ENCODE measurements around the gene IDH2.

IDH2 gene

GRCh38 chr15:90131848-90132247 is 29.6 kb upstream of the IDH2 start:
- no peaks in the 10 kb centered on the region for H3K27me3 ChIP-seq (replicated peaks; ENCODE audit: control insufficient read depth, insufficient read depth, low read length)
- no peak overlapping the region for H3K4me3 ChIP-seq (replicated peaks; ENCODE audit: low read depth, low read length)
- no peak for DNase-seq (ENCODE audit: extremely low read depth, insufficient read length)
- no peaks in the 10 kb centered on the region for H3K36me3 ChIP-seq (ENCODE audit: control insufficient read depth, insufficient read depth, low read length)
- no peak for TF ChIP-seq CTCF (IDR thresholded peaks at IDR 0.05; ENCODE audit: insufficient read depth, low read length, poor library complexity, severe bottlenecking)

GRCh38 chr15:90130291-90130690 is 28.0 kb upstream of the IDH2 start:
- no peak for DNase-seq (ENCODE audit: extremely low read depth, insufficient read length)
- H3K4me3 ChIP-seq (replicated peaks; ENCODE audit: low read depth, low read length): no peak overlapping the region
- H3K36me3 ChIP-seq (ENCODE audit: control insufficient read depth, insufficient read depth, low read length): no peaks in the 10 kb centered on the region
- TF ChIP-seq CTCF (IDR thresholded peaks at IDR 0.05; ENCODE audit: insufficient read depth, low read length, poor library complexity, severe bottlenecking): no peak
- H3K27me3 ChIP-seq (replicated peaks; ENCODE audit: control insufficient read depth, insufficient read depth, low read length): no peaks in the 10 kb centered on the region

GRCh38 chr15:90126596-90127435 is 24.5 kb upstream of the IDH2 start:
- H3K4me3 ChIP-seq (replicated peaks; ENCODE audit: low read depth, low read length): no peak overlapping the region
- no peaks in the 10 kb centered on the region for H3K27me3 ChIP-seq (replicated peaks; ENCODE audit: control insufficient read depth, insufficient read depth, low read length)
- DNase-seq (ENCODE audit: extremely low read depth, insufficient read length): no peak
- no peak for TF ChIP-seq CTCF (IDR thresholded peaks at IDR 0.05; ENCODE audit: insufficient read depth, low read length, poor library complexity, severe bottlenecking)
- H3K36me3 ChIP-seq (ENCODE audit: control insufficient read depth, insufficient read depth, low read length): no peaks in the 10 kb centered on the region

- no peaks in the 10 kb centered on the region for H3K36me3 ChIP-seq (ENCODE audit: control insufficient read depth, insufficient read depth, low read length)
- H3K27me3 ChIP-seq (replicated peaks; ENCODE audit: control insufficient read depth, insufficient read depth, low read length): no peaks in the 10 kb centered on the region
- no peak for TF ChIP-seq CTCF (IDR thresholded peaks at IDR 0.05; ENCODE audit: insufficient read depth, low read length, poor library complexity, severe bottlenecking)
- DNase-seq (ENCODE audit: extremely low read depth, insufficient read length): no peak
- H3K4me3 ChIP-seq (replicated peaks; ENCODE audit: low read depth, low read length): no peak overlapping the region
These were observed 23.8 kb upstream of the IDH2 start for GRCh38 chr15:90126022-90126421.

GRCh38 chr15:90124507-90124906 is 22.2 kb upstream of the IDH2 start:
- Histone ChIP-seq H3K27me3 (replicated peaks; ENCODE audit: control insufficient read depth, insufficient read depth, low read length) (no peaks in the 10 kb centered on the region), H3K4me3 (replicated peaks; ENCODE audit: low read depth, low read length) (no peak overlapping the region), H3K36me3 (ENCODE audit: control insufficient read depth, insufficient read depth, low read length) (no peaks in the 10 kb centered on the region)
- DNase-seq (ENCODE audit: extremely low read depth, insufficient read length): no peak
- no peak for TF ChIP-seq CTCF (IDR thresholded peaks at IDR 0.05; ENCODE audit: insufficient read depth, low read length, poor library complexity, severe bottlenecking)

All from GM06990 (cell line).